Diencephalon (tissue), 1 donor: Measurements from ENCODE around the gene OR4N2. TPM values are rescaled to one million over a fixed set of nuclear protein-coding genes. Genes with fewer than 3 reads are reported as not detected.

Experiments
- total RNA-seq: library from RNA; depleted of rRNA; stranded (reverse); fragments of >200 nt; gene quantifications from one replicate; pipeline ENCODE4 v1.2.3, GENCODE V29; 2014

The OR4N2 gene
- not detected for total RNA-seq

GRCh38 chr14:19803470-19803869 is at the start of gene OR4N2:
Gene OR4N2, plus strand, starts transcription at chr14:19803770. Its CDS starts 23,679 bp downstream, at chr14:19827449.

GRCh38 chr14:19773204-19773603 is 30.4 kb upstream of the OR4N2 start, which contains the start of gene OR4M1:
Gene OR4M1, plus strand, starts transcription at chr14:19773504. Its CDS starts 6,819 bp downstream, at chr14:19780323.

DNA sequence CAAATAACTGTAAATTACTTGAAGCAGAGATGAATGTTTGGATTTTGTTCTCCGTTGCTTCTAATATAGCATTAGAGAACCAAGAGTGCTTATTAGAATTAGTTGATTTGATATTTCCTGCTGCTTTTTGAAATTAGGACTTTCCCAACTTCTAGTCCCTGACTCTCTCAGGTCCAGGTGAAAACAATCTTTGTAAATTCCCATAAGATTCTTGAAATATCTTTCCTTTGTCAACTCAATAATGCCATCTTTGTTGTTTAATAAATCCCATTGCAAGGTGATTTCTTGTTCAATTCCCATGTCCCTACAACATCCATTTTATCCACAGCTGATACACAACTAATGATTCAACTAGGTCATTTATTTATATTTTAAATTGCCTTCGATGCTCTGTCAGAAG is 71.3 kb downstream of the OR4N2 start, which contains the start of gene OR4K2:
Gene OR4K2, plus strand, starts transcription at position 301 of the 400 bp plus-strand sequence. CDS start 1,126 bp downstream, outside the sequence.

Other genes starting within 250 kb of the OR4N2 start
- gene OR11H2, start 89.9 kb upstream of the OR4N2 start, total RNA-seq: not detected
- gene OR4Q3, start 60.2 kb upstream of the OR4N2 start, total RNA-seq: not detected
- gene OR4M1, start 30.3 kb upstream of the OR4N2 start, total RNA-seq: not detected
- gene OR4K2, start 71.4 kb downstream of the OR4N2 start, total RNA-seq: not detected
- not detected for gene OR4K5, start 116.8 kb downstream of the OR4N2 start, total RNA-seq
- gene OR4K1, start 127.1 kb downstream of the OR4N2 start, total RNA-seq: not detected
- gene OR4K15, start 171.8 kb downstream of the OR4N2 start, total RNA-seq: not detected
- not detected for gene OR4Q2, start 198.4 kb downstream of the OR4N2 start, total RNA-seq
- gene OR4K14, start 215.5 kb downstream of the OR4N2 start, total RNA-seq: not detected
- not detected for gene OR4K13, start 232.3 kb downstream of the OR4N2 start, total RNA-seq